ENCODE results near the gene TEAD1. TPM values are rescaled to one million over a fixed set of nuclear protein-coding genes. Genes with fewer than 3 reads are reported as not detected.

Gene TEAD1
- total RNA-seq, 4 donors from 2014 or later, result 45.7 to 88.7 (median 71.4) TPM

DNA sequence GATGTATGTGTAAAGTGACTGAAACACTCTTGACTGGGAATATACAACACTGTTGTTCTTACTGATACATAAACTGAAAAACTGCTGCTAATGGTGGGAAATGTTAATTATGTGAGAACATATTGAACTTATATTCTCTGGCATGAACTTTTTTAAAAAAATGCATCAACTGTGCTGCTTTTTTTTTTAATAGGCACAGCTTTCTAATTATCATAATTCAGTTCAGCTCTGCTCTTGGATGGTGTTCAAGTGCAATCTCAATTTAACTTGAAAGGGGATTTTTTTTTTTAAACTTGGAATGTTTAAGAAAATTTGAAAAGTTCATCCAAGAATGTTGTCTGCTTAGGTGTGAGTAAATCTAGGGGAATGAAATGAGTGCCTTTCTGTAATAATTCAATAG is 5.2 kb downstream of the TEAD1 start:
- intact Hi-C loops (cut with DNase I; ENCODE audit: low total_unique reads), result loop anchor here (10.0 kb wide), 1 partner anchor 125 kb away; no protein-coding TSS in a partner anchor
- no peak for DNase-seq (ENCODE audit: low spot score in 2 of 2)
- H3K4me3 ChIP-seq (ENCODE audit: low read depth, poor library complexity, severe bottlenecking), result no peak overlapping the region
- no peak for TF ChIP-seq POLR2A (IDR thresholded peaks at IDR 0.05)
- TF ChIP-seq, protein P1, sequence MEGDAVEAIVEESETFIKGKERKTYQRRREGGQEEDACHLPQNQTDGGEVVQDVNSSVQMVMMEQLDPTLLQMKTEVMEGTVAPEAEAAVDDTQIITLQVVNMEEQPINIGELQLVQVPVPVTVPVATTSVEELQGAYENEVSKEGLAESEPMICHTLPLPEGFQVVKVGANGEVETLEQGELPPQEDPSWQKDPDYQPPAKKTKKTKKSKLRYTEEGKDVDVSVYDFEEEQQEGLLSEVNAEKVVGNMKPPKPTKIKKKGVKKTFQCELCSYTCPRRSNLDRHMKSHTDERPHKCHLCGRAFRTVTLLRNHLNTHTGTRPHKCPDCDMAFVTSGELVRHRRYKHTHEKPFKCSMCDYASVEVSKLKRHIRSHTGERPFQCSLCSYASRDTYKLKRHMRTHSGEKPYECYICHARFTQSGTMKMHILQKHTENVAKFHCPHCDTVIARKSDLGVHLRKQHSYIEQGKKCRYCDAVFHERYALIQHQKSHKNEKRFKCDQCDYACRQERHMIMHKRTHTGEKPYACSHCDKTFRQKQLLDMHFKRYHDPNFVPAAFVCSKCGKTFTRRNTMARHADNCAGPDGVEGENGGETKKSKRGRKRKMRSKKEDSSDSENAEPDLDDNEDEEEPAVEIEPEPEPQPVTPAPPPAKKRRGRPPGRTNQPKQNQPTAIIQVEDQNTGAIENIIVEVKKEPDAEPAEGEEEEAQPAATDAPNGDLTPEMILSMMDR (IDR thresholded peaks at IDR 0.05), result no peak

DNA sequence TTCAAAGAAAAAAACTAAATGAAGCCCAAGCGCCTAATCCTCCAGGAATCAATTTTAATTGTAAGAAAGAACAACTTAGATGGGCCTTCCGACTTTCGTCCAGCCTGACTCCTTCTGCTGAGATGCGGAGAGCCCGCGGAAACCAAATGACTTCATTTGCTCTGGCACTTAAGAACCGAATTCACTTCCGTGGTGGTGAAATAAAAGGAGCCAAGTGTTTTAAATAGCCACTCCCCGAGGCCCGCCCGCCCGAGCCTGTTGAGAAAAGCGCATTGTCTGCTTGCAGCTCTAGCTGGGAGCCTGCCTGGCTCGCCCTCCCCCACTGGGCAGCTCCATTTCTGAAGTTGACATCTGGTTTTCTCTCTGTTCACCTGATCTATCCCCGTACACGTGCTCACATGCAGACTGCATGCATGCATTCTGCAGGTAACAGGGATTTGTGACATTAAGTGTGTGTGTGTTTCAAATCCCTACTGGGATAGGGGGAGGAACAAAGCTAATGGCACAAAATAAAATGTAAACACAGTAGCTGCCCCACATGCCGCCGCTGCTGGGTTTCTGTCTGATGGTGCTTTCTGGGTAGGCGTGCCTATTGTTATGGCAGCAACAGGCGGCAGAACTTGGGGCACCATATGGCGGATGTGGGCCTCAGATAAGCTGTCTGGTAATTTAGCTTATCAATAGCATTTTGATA is 6.2 kb downstream of the TEAD1 start:
- 19 to 20% methylated on average over 21 of the region's 21 CpGs for WGBS, 2 donors

DNA sequence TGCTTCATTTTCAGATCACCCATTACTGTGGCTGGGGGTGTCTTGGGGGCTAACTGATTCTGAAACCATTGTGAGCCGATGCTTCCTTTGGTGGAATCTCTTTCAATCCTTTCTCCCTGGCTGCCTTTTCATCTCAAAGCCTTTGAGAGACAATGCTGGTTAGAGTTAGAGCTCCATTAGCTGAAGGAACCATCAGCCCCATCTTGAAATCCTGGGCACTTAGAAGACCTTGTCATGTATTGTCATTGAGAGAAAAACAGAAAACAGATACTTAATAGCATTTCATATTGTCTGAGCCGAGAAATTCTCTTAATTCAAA is 6.7 kb downstream of the TEAD1 start:
- DNase-seq (ENCODE audit: low spot score in 2 of 2), result no peak
- intact Hi-C loops (cut with DNase I; ENCODE audit: low total_unique reads), result no loop called here
- no peak for TF ChIP-seq POLR2A (IDR thresholded peaks at IDR 0.05)
- TF ChIP-seq, protein P1 (IDR thresholded peaks at IDR 0.05), result no peak
- no peak overlapping the region for H3K4me3 ChIP-seq (ENCODE audit: low read depth, poor library complexity, severe bottlenecking)
- 79 to 80% methylated on average over 2 of the region's 2 CpGs for WGBS, 2 donors

More for the DNA sequence above, 6.2 kb downstream of the TEAD1 start:
- no peak for TF ChIP-seq POLR2A (IDR thresholded peaks at IDR 0.05)
- TF ChIP-seq, protein P1 (IDR thresholded peaks at IDR 0.05), result no peak
- peak; percentile 83 to 96 for DNase-seq (ENCODE audit: low spot score in 2 of 2)
- no peak overlapping the region for H3K4me3 ChIP-seq (ENCODE audit: low read depth, poor library complexity, severe bottlenecking)
- intact Hi-C loops (cut with DNase I; ENCODE audit: low total_unique reads), result no loop called here

DNA sequence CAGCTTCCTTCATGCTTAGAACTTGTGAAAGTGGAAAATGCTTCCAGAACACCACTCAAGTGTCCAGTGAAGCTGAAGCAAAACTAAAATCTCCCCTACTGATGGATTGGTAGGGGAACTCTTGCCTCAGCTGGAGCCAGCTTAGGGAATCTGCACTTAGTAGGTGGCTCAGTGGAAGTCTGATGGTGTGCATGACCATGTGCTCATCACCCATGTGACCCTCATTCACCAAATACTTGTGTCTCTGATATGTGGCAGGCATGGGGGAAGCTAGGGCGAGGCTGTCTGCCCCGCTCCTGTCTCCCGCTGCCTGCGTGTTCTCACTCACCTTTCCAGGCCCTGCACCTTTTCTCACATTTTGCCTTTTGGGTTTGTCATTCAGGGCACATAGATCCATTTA is 7.2 kb downstream of the TEAD1 start:
- no peak overlapping the region for H3K4me3 ChIP-seq (ENCODE audit: low read depth, poor library complexity, severe bottlenecking)
- DNase-seq (ENCODE audit: low spot score in 2 of 2), result no peak
- intact Hi-C loops (cut with DNase I; ENCODE audit: low total_unique reads), result no loop called here
- no peak for TF ChIP-seq POLR2A (IDR thresholded peaks at IDR 0.05)
- TF ChIP-seq, protein P1 (IDR thresholded peaks at IDR 0.05), result no peak
- WGBS, 2 donors, result 96 to 99% methylated on average over 4 of the region's 4 CpGs

DNA sequence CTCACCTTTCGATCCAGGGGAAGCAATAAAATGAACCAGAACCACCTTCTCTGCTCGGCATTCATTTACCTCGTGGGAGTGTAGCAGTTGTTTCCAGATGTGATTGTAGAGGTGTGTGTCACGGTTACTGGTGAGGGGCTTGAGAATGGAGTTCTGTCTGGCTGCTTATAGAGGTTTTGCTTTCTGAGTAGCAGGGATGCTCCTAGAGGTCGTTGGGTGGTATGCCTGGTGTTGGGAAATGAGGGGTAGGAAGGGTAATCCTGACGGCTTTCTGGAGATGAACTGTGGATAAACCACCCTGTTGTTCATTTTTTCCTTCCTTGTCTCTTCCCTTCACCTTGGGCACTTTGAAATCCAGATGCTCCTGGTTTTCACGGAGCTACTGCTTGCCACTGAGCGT is 8.1 kb downstream of the TEAD1 start:
- intact Hi-C loops (cut with DNase I; ENCODE audit: low total_unique reads), result no loop called here
- no peak for DNase-seq (ENCODE audit: low spot score in 2 of 2)

More for the DNA sequence above, 8.1 kb downstream of the TEAD1 start:
- no peak for TF ChIP-seq POLR2A (IDR thresholded peaks at IDR 0.05)
- TF ChIP-seq, protein P1 (IDR thresholded peaks at IDR 0.05), result no peak
- WGBS, 2 donors, result 78 to 84% methylated on average over 8 of the region's 8 CpGs
- H3K4me3 ChIP-seq (ENCODE audit: low read depth, poor library complexity, severe bottlenecking), result no peak overlapping the region
